NT2/D1 (cell line): ENCODE data around the gene JOSD1.

Source experiments
- DNase-seq: peaks from one replicate; pipeline ENCODE4 v3.0.0-alpha.2; 2011; ENCODE audit warnings: low read depth, low spot score
- H3K27me3 ChIP-seq: 2 replicates; pipeline ENCODE4 v1.6.0; 2011; ENCODE audit warnings: mild to moderate bottlenecking; ENCODE audit not compliant: insufficient read length, insufficient read depth
- H3K36me3 ChIP-seq: 2 replicates; pipeline ENCODE4 v1.6.1; 2011; ENCODE audit warnings: mild to moderate bottlenecking, low read length, mixed read lengths; ENCODE audit not compliant: insufficient read depth, insufficient read length
- H3K4me1 ChIP-seq: 2 replicates; pipeline ENCODE4 v1.5.1; 2011; ENCODE audit not compliant: insufficient read depth, insufficient read length
- H3K4me3 ChIP-seq: 2 replicates; pipeline ENCODE4 v1.5.1; 2011; ENCODE audit warnings: low read depth; ENCODE audit not compliant: insufficient read length
- H3K9ac ChIP-seq: 2 replicates; pipeline ENCODE4 v1.6.0; 2011; ENCODE audit warnings: low read depth; ENCODE audit not compliant: insufficient read length
- H3K9me3 ChIP-seq: 2 replicates; pipeline ENCODE4 v1.5.1; 2011; ENCODE audit warnings: mild to moderate bottlenecking, low read length; ENCODE audit not compliant: insufficient read depth
- SUZ12 ChIP-seq: IDR thresholded peaks from 2 replicates; pipeline ENCODE4 v1.6.1; 2011; ENCODE audit not compliant: insufficient read length, insufficient read depth; ENCODE audit errors: extremely low read depth
- YY1 ChIP-seq: IDR thresholded peaks from 2 replicates; pipeline ENCODE4 v1.6.1; 2011; ENCODE audit not compliant: insufficient read length, insufficient read depth
- ZNF274 ChIP-seq: IDR thresholded peaks from 2 replicates; pipeline ENCODE4 v1.6.1; 2011; ENCODE audit warnings: mild to moderate bottlenecking, low read depth, low read length

JOSD1 gene

GRCh38 chr22:38717244-38717643, 16.5 kb upstream of the JOSD1 start:
- TF ChIP-seq SUZ12 (no peak), YY1 (no peak), ZNF274 (no peak)
- H3K27me3 ChIP-seq, result no peaks in the 10 kb centered on the region
- H3K4me3 ChIP-seq, result no peak overlapping the region
- H3K4me1 ChIP-seq, result peaks cover 4% of the 10 kb centered on the region
- peaks cover 55% of the 10 kb centered on the region for H3K36me3 ChIP-seq
- no peak for DNase-seq
- H3K9me3 ChIP-seq, result no peaks in the 10 kb centered on the region
- no peak overlapping the region for H3K9ac ChIP-seq

GRCh38 chr22:38716826-38717225, 16.1 kb upstream of the JOSD1 start:
- peaks cover 52% of the 10 kb centered on the region for H3K36me3 ChIP-seq

GRCh38 chr22:38716271-38716670, 15.5 kb upstream of the JOSD1 start:
- H3K4me1 ChIP-seq, result peaks cover 4% of the 10 kb centered on the region
- H3K36me3 ChIP-seq, result peaks cover 47% of the 10 kb centered on the region
- H3K27me3 ChIP-seq, result no peaks in the 10 kb centered on the region
- no peak for DNase-seq
- no peaks in the 10 kb centered on the region for H3K9me3 ChIP-seq
- no peak overlapping the region for H3K9ac ChIP-seq
- TF ChIP-seq SUZ12 (no peak), ZNF274 (no peak), YY1 (no peak)
- H3K4me3 ChIP-seq, result no peak overlapping the region

More at GRCh38 chr22:38716826-38717225, 16.1 kb upstream of the JOSD1 start:
- no peak overlapping the region for H3K9ac ChIP-seq
- H3K4me3 ChIP-seq, result no peak overlapping the region
- no peak for DNase-seq
- H3K4me1 ChIP-seq, result peaks cover 4% of the 10 kb centered on the region
- H3K9me3 ChIP-seq, result no peaks in the 10 kb centered on the region
- TF ChIP-seq YY1, result no peak
- TF ChIP-seq ZNF274, result no peak
- no peak for TF ChIP-seq SUZ12
- no peaks in the 10 kb centered on the region for H3K27me3 ChIP-seq

DNA sequence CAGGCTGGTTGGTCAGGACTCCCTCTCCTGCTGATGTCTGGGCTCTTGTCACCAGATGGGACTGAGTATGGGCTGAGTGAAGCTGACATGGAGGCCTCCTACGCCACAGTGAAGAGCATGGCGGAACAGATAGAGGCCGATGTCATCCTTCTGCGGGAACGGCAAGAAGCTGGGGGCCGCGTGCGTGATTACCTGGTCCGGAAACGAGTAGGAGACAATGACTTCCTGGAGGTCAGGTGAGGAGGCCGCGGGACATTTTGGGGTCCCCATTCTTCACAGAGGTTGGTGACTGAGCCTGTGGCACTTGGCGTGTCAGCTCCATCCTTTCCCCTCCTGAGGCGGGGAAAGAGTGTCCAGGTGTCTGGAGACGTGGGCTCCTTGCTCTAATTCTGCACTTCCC, 15.1 kb upstream of the JOSD1 start:
- no peak overlapping the region for H3K9ac ChIP-seq
- H3K36me3 ChIP-seq, result peaks cover 44% of the 10 kb centered on the region
- no peaks in the 10 kb centered on the region for H3K9me3 ChIP-seq
- H3K4me3 ChIP-seq, result no peak overlapping the region
- TF ChIP-seq SUZ12, result no peak
- TF ChIP-seq ZNF274, result no peak
- DNase-seq, result no peak
- no peaks in the 10 kb centered on the region for H3K27me3 ChIP-seq
- H3K4me1 ChIP-seq, result peaks cover 4% of the 10 kb centered on the region

- TF ChIP-seq SUZ12 (no peak), YY1 (no peak), ZNF274 (no peak)
- no peaks in the 10 kb centered on the region for H3K27me3 ChIP-seq
- no peaks in the 10 kb centered on the region for H3K9me3 ChIP-seq
- H3K9ac ChIP-seq, result no peak overlapping the region
- peaks cover 45% of the 10 kb centered on the region for H3K36me3 ChIP-seq
- no peak overlapping the region for H3K4me3 ChIP-seq
- peaks cover 4% of the 10 kb centered on the region for H3K4me1 ChIP-seq
- no peak for DNase-seq
These were observed 14.5 kb upstream of the JOSD1 start for GRCh38 chr22:38715176-38715764.

DNA sequence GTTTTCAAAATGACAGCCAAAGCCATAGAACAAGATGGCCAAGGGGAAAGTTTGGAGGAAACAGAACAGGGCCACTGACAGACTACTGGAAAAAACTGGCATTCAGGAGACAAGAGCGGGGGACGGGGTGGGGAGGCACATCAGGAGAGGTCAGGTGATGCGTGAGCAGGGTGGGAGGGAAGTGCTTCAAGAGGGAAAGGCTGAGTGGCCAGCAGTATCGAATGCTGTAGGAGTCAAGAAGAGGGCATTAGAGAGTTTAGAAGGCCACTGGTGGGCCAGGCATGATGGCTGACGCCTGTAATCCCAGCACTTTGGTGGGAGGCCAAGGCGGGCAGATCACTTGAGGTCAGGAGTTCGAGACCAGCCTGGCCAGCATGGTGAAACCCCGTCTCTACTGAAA, 13.2 kb upstream of the JOSD1 start:
- Histone ChIP-seq H3K9me3 (no peaks in the 10 kb centered on the region), H3K4me3 (no peak overlapping the region), H3K4me1 (peaks cover 4% of the 10 kb centered on the region), H3K36me3 (peaks cover 52% of the 10 kb centered on the region), H3K27me3 (no peaks in the 10 kb centered on the region), H3K9ac (no peak overlapping the region)
- no peak for TF ChIP-seq ZNF274
- no peak for TF ChIP-seq SUZ12
- TF ChIP-seq YY1, result no peak
- DNase-seq, result no peak

DNA sequence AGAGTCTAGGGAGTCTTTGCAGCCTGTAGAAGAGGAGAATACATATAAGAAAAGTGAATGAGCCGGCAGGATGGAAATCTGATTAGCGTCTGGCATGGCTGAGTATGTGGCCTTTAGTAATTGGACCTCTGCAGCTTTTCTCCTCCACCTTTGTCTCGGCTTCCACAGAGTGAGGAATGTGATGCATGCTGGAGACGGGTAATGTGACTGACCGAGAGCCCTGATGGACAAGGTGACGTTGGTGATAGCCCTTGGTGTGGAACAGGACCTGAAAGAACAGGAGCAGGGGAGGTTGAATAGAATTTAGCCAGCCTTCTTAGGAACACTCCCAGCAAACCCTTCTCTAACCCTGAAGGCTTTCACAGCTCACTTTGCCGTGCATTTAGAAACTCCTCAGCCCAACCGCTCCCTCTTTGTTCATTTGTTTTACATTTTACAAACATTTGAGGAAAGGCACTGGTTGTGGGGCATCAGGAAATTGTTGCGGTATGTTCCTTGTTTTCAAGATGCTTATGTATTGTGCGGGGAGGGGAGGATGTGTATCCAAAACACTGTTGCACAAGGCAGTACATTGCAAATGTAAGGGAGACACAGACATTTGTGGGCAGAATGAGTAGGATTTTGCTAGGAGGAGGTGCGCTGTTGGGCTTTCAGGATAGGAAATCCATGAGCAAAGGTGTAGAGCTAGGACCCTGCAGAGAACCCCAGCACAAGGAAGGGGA, 11.9 kb upstream of the JOSD1 start:
- no peak overlapping the region for H3K9ac ChIP-seq
- H3K4me3 ChIP-seq, result no peak overlapping the region
- H3K36me3 ChIP-seq, result peaks cover 52% of the 10 kb centered on the region
- no peaks in the 10 kb centered on the region for H3K27me3 ChIP-seq
- peaks cover 7% of the 10 kb centered on the region for H3K4me1 ChIP-seq
- H3K9me3 ChIP-seq, result no peaks in the 10 kb centered on the region
- TF ChIP-seq YY1 (no peak), ZNF274 (no peak), SUZ12 (no peak)
- no peak for DNase-seq
